HL-60 (cell line): ENCODE data around the gene OS9.

ENCODE experiments used
- DNase-seq, 2 experiments: peaks; one replicate each; pipeline ENCODE4 v3.0.0-alpha.2; 2010 to 2020; ENCODE audit warnings: low read depth in 1 of 2, low spot score in 1 of 2
- H3K27ac ChIP-seq: fragments of 250-450 bp; sonication (Bioruptor Pico); replicated peaks from 2 replicates; pipeline ENCODE4 v1.5.1; 2020; ENCODE audit warnings: mild to moderate bottlenecking, moderate library complexity
- H3K27me3 ChIP-seq: fragments of 250-450 bp; sonication (Bioruptor Pico); 2 replicates; pipeline ENCODE4 v1.5.1; 2021; ENCODE audit warnings: mild to moderate bottlenecking, moderate library complexity; ENCODE audit not compliant: insufficient read depth, poor library complexity, severe bottlenecking
- H3K4me3 ChIP-seq: replicated peaks from 2 replicates; pipeline ENCODE4 v1.5.1; 2011; ENCODE audit warnings: mild to moderate bottlenecking, control low read depth, low read length; ENCODE audit not compliant: insufficient read depth
- CTCF ChIP-seq: IDR thresholded peaks from one replicate; pipeline ENCODE4 v1.5.1; 2011; ENCODE audit warnings: low read length, control low read depth, inconsistent platforms; ENCODE audit not compliant: insufficient read depth
- GABPA ChIP-seq: IDR thresholded peaks from 2 replicates; pipeline ENCODE4 v1.6.1; 2012; ENCODE audit warnings: low read depth
- POLR2AphosphoS5 ChIP-seq: IDR thresholded peaks from 2 replicates; pipeline ENCODE4 v1.6.1; 2012; ENCODE audit warnings: low read depth
- REST ChIP-seq: IDR thresholded peaks from 2 replicates; pipeline ENCODE4 v1.6.1; 2012; ENCODE audit warnings: low read depth; ENCODE audit not compliant: insufficient replicate concordance
- SPI1 ChIP-seq: IDR thresholded peaks from 2 replicates; pipeline ENCODE4 v1.6.1; 2012; ENCODE audit warnings: low read depth, mild to moderate bottlenecking, borderline replicate concordance

Gene OS9

DNA sequence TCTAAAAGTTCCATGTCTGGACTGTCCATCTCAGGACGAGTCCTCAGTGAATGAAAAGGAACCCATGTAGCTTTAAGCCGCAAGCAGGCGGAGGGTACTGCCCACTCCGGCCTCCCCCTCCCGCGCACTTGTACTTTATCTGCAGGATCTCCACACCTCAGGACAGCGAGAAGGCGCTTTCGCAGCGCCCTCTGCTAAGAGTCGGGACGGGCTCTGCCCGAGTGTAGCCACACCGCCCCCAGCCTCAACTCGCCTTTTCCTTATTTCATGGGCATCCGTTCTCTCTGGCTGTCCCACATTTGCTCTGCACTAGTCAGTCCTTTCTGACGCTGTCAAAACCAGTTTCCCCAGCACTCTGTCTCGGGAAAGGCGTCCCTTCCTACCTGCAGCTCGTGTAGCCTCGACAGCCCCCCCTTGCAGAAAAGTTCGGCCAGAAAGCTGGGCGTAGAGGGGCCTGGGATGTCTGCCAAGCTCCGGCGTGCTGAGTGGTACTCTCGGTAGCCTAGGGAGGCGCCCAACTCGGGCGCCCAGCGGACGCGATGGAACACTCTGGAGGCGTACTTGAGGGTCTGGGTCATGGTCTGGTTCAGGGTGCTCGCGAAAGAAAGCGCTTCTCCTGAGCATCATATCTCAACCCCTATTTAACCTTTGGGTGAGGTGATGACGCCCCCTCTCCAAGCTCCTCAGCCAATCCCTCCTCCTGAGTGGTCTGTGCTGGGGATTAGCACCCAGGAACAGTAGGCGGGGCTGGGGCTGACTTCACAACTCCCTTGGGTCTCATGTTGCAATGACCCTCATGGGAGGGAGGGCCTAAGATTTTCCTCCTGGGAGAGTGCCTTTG, 72.8 kb downstream of the OS9 start, which contains the start of gene CYP27B1:
Gene CYP27B1 (minus strand): TSS at position 615 of the 841 bp plus-strand sequence. CDS start 37 bp downstream, at position 578.
- Histone ChIP-seq H3K27me3 (peaks cover 28% of the 10 kb centered on the region), H3K27ac (no peak within 1 kb of the TSS), H3K4me3 (no peak within 1 kb of the TSS)
- peak; percentile 50 for TF ChIP-seq POLR2AphosphoS5
- TF ChIP-seq CTCF: no peak
- DNase-seq: no peak

DNA sequence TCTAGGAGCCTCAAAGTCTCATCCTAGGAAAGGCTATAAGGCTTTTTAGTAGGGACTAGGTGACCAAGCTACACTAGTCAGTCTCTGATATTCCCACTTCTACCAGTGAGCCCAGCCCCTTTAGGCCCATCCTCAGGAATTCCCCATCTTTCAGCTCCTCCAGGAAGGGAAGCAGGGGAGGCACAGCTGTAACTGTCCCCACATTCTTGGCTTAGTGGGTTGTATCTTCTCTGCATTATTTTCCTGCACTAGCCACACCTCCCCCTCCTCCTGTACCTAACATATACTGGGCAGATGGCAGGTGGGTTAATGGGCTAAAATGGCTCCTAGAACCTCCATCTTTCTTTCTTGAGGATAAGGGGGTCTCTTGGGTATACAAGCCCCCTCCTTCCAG, 73.4 kb downstream of the OS9 start:
- Histone ChIP-seq H3K4me3 (no peak overlapping the region), H3K27me3 (peaks cover 28% of the 10 kb centered on the region), H3K27ac (no peak overlapping the region)
- no peak for DNase-seq
- TF ChIP-seq GABPA (no peak), POLR2AphosphoS5 (no peak)

- H3K4me3 ChIP-seq: no peak overlapping the region
- H3K27me3 ChIP-seq: peaks cover 28% of the 10 kb centered on the region
- no peak overlapping the region for H3K27ac ChIP-seq
- no peak for DNase-seq
- no peak for TF ChIP-seq GABPA
- no peak for TF ChIP-seq POLR2AphosphoS5
- TF ChIP-seq CTCF: no peak
- no peak for TF ChIP-seq SPI1
- TF ChIP-seq REST: no peak
Measured at GRCh38 chr12:57767876-57768275, 73.9 kb downstream of the OS9 start.

- Histone ChIP-seq H3K4me3 (no peak overlapping the region), H3K27ac (no peak overlapping the region), H3K27me3 (peaks cover 24% of the 10 kb centered on the region)
- TF ChIP-seq SPI1: no peak
- no peak for TF ChIP-seq REST
- no peak for TF ChIP-seq GABPA
- TF ChIP-seq CTCF: no peak
- no peak for TF ChIP-seq POLR2AphosphoS5
- DNase-seq: no peak
Measured at GRCh38 chr12:57769594-57769993, 75.7 kb downstream of the OS9 start.
